K562 (cell line): ENCODE data around the gene GCSH. TPM values are rescaled to one million over a fixed set of nuclear protein-coding genes. Genes with fewer than 3 reads are reported as not detected.
A peak's percentile ranks its signal among the peaks of the same experiment; 100 is the strongest.

Experiments
- ATF3 ChIP-seq, 2 experiments: fragments of 450-650 bp in 1 of 2; sonication (generic) in 1 of 2; formaldehyde crosslinking in 1 of 2; IDR thresholded peaks in 1 of 2; conservative IDR thresholded peaks in 1 of 2; 2 replicates each; pipeline versions ENCODE4 v1.6.1 to v1.8.1; 2016 to 2023; ENCODE audit warnings: mild to moderate bottlenecking in 2 of 2, moderate library complexity in 2 of 2, inconsistent platforms in 1 of 2, missing genetic modification reagents in 1 of 2
- BRF1 ChIP-seq: IDR thresholded peaks from 3 replicates; pipeline ENCODE4 v1.6.1; 2011; ENCODE audit warnings: borderline replicate concordance, mild to moderate bottlenecking; ENCODE audit not compliant: insufficient read length; ENCODE audit errors: extremely low read depth
- CTCFL ChIP-seq: IDR thresholded peaks from 2 replicates; pipeline ENCODE4 v1.6.1; 2011; ENCODE audit warnings: borderline replicate concordance, low read depth, mild to moderate bottlenecking, moderate library complexity, low read length; ENCODE audit not compliant: insufficient read depth, poor library complexity, severe bottlenecking
- DIDO1 ChIP-seq: fragments of 450-650 bp; IDR thresholded peaks from 2 replicates; pipeline ENCODE4 v1.6.1; 2016; ENCODE audit warnings: low read depth, missing biosample characterization, missing genetic modification characterization
- ELF4 ChIP-seq: fragments of 450-650 bp; formaldehyde crosslinking; IDR thresholded peaks from 2 replicates; pipeline ENCODE4 v1.4.0; 2022; ENCODE audit warnings: missing genetic modification characterization
- ETV6 ChIP-seq, 3 experiments: fragments of 150-350 bp in 1 of 3; sonication (generic) in 1 of 3; formaldehyde crosslinking in 1 of 3; IDR thresholded peaks; 2 replicates each; pipeline versions ENCODE4 v1.6.1 to v1.8.0; 2014 to 2022; ENCODE audit warnings: borderline replicate concordance in 2 of 3, low read depth in 2 of 3, antibody characterized with exemption in 1 of 3, low read length in 1 of 3, mild to moderate bottlenecking in 1 of 3, missing genetic modification reagents in 1 of 3
- FOXK1 ChIP-seq: sonication (generic); formaldehyde crosslinking; IDR thresholded peaks from 2 replicates; pipeline ENCODE4 v1.8.0; 2022; ENCODE audit warnings: missing genetic modification reagents, mild to moderate bottlenecking, borderline replicate concordance
- GABPA ChIP-seq: fragments of 200-800 bp; sonication (Bioruptor generic); conservative IDR thresholded peaks from 2 replicates; pipeline ENCODE4 v1.6.1; 2016; ENCODE audit warnings: low read depth, missing genetic modification characterization, missing compliant biosample characterization
- GABPB2 ChIP-seq: fragments of 250-450 bp; sonication (Bioruptor Pico); conservative IDR thresholded peaks from 2 replicates; pipeline ENCODE4 v1.5.1; 2021; ENCODE audit warnings: mild to moderate bottlenecking
- GTF2E2 ChIP-seq: fragments of 200-800 bp; sonication (Bioruptor generic); IDR thresholded peaks from 2 replicates; pipeline ENCODE4 v1.6.1; 2016; ENCODE audit warnings: missing genetic modification characterization, missing compliant biosample characterization
- HINFP ChIP-seq: fragments of 450-650 bp; conservative IDR thresholded peaks from 2 replicates; pipeline ENCODE4 v1.6.1; 2016; ENCODE audit warnings: missing genetic modification characterization, low read depth, mild to moderate bottlenecking, control low read depth, missing compliant biosample characterization
- MXD1 ChIP-seq: fragments of 250-450 bp; sonication (Bioruptor Pico); IDR thresholded peaks from 2 replicates; pipeline ENCODE4 v1.8.0; 2021; ENCODE audit warnings: borderline replicate concordance, mild to moderate bottlenecking, moderate library complexity; ENCODE audit not compliant: poor library complexity, severe bottlenecking
- PHB ChIP-seq: fragments of 250-450 bp; sonication (Bioruptor Pico); IDR thresholded peaks from 2 replicates; pipeline ENCODE4 v1.5.0; 2021
- POLR2H ChIP-seq: IDR thresholded peaks from 2 replicates; pipeline ENCODE4 v1.6.1; 2016; ENCODE audit warnings: missing genetic modification characterization, low read depth, mild to moderate bottlenecking, control low read depth, missing compliant biosample characterization, moderate library complexity
- RBFOX2 ChIP-seq: fragments of 200-400 bp; formaldehyde crosslinking; IDR thresholded peaks from 2 replicates; pipeline ENCODE4 v1.6.1; 2017; ENCODE audit warnings: low read depth, mild to moderate bottlenecking, low read length, moderate library complexity
- SAFB2 ChIP-seq: fragments of 200-400 bp; formaldehyde crosslinking; IDR thresholded peaks from 2 replicates; pipeline ENCODE4 v1.6.1; 2018; ENCODE audit warnings: borderline replicate concordance, low read length, low read depth, moderate library complexity; ENCODE audit not compliant: severe bottlenecking
- SMARCE1 ChIP-seq: fragments of 450-650 bp; IDR thresholded peaks from 2 replicates; pipeline ENCODE4 v1.7.1; 2016; ENCODE audit warnings: mild to moderate bottlenecking
- WHSC1 ChIP-seq: IDR thresholded peaks from one replicate; pipeline ENCODE4 v1.6.1; 2012; ENCODE audit warnings: low read length, control low read depth, inconsistent platforms
- ZBTB9 ChIP-seq: fragments of 450-650 bp; formaldehyde crosslinking; IDR thresholded peaks from 2 replicates; pipeline ENCODE4 v1.4.0; 2020; ENCODE audit warnings: mild to moderate bottlenecking, moderate library complexity
- ZNF23 ChIP-seq: fragments of 250-450 bp; sonication (Bioruptor Pico); IDR thresholded peaks from 2 replicates; pipeline ENCODE4 v1.4.0; 2020; ENCODE audit warnings: mild to moderate bottlenecking
- ZNF785 ChIP-seq: fragments of 250-450 bp; sonication (Bioruptor Pico); IDR thresholded peaks from 2 replicates; pipeline ENCODE4 v1.4.0; 2020; ENCODE audit warnings: mild to moderate bottlenecking
- polyA plus RNA-seq, 8 experiments: library from polyadenylated mRNA; depleted of rRNA in 4 of 8; stranded (reverse) in 5 of 8; unstranded in 3 of 8; fragments of >200 nt; fragmentation: Nextera tagmentation in 2 of 8; fragmentation: Illumina TruSeq in 1 of 8; extraction: Ambion mirVana in 2 of 8; extraction: Trizol in 1 of 8; gene quantifications; 2 replicates each; pipeline versions ENCODE4 v1.2.1 to v1.2.3, GENCODE V29; 2011 to 2014; ENCODE audit warnings: inconsistent platforms in 1 of 8, missing spikeins in 1 of 8
- total RNA-seq, 7 experiments: library from RNA; depleted of rRNA in 6 of 7; stranded (reverse); fragments of >200 nt in 6 of 7; fragmentation: Illumina TruSeq in 2 of 7; extraction: Trizol in 2 of 7; gene quantifications; 2 replicates each; pipeline versions ENCODE4 v1.2.1 to v1.2.3, GENCODE V29; 2011 to 2021; ENCODE audit warnings: low replicate concordance in 1 of 7

GCSH gene
- total and polyA plus RNA-seq, 9 of the 15 experiments (the other 6 are each of a cell fraction or from before 2014, with no cell fraction given) = 35.0 to 121 (median 89.0) TPM

- TF ChIP-seq MXD1 (no peak), ZNF785 (no peak), CTCFL (no peak), ZNF23 (CRISPR knock-in tag) (no peak), BRF1 (no peak), ELF4 (CRISPR knock-in tag) (peak; percentile 87; the same call in 1 of the 2 replicates), WHSC1 (no peak), GTF2E2 (no peak), ETV6 (IDR thresholded peaks at IDR 0.05; ENCODE audit: borderline replicate concordance in 1 of 2, low read depth in 2 of 2, low read length in 1 of 2) (no peak), ETV6 (CRISPR knock-in tag; IDR thresholded peaks at IDR 0.05; ENCODE audit: borderline replicate concordance) (0 out of 2 replicates have a peak, but pooled peaks have one; percentile 76), RBFOX2 (no peak), ATF3 (IDR thresholded peaks at IDR 0.05) (no peak), ATF3 (CRISPR knock-in tag; conservative IDR thresholded peaks at IDR 0.05) (no peak), GABPB2 (no peak), HINFP (tag) (no peak), GABPA (tag) (no peak), ZBTB9 (CRISPR knock-in tag) (no peak), POLR2H (tag) (no peak), DIDO1 (tag) (no peak), FOXK1 (no peak), SAFB2 (no peak), SMARCE1 (peak; percentile 53; the same call in 1 of the 2 replicates), PHB (CRISPR knock-in tag) (no peak)
These were observed 19.6 kb downstream of the GCSH start (continued) for GRCh38 chr16:81076566-81077075.
